Breast epithelium (tissue), 3 donors: ENCODE measurements around the gene TRAPPC5.

Experiments used
- POLR2A ChIP-seq: fragments of 450-650 bp; IDR thresholded peaks from one replicate; pipeline ENCODE4 v1.6.1; 2016; ENCODE audit warnings: antibody characterized with exemption, mild to moderate bottlenecking, moderate library complexity
- POLR2AphosphoS5 ChIP-seq, 3 donors: sonication (generic); formaldehyde crosslinking; IDR thresholded peaks; one replicate each; pipeline ENCODE4 v1.6.1; 2017; ENCODE audit warnings: antibody characterized with exemption in 3 of 3
- TF ChIP-seq, protein P1 (sequence below), 3 donors: fragments of 450-650 bp; IDR thresholded peaks; one replicate each; pipeline ENCODE4 v1.5.1; 2016 to 2017; ENCODE audit warnings: antibody characterized with exemption in 3 of 3, mild to moderate bottlenecking in 3 of 3, moderate library complexity in 3 of 3

DNA sequence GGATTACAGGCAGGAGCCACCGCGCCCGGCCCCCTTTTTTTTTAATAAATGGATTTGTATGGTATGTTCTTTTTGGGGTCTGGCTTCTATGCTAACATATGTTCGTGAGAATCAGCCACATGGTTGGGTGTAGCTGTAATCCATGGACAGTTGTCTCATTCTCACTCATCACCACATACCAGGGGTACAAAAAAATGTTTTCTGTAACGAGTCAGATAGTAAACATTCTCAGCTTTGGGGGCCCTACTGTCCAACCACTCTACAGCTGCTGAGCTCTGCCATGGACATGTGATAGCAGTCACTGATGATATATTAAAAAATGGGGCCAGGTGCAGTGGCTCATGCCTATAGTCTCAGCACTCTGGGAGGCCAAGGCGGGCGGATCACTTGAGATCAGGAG, 16.9 kb upstream of the TRAPPC5 start:
- TF ChIP-seq, protein P1, sequence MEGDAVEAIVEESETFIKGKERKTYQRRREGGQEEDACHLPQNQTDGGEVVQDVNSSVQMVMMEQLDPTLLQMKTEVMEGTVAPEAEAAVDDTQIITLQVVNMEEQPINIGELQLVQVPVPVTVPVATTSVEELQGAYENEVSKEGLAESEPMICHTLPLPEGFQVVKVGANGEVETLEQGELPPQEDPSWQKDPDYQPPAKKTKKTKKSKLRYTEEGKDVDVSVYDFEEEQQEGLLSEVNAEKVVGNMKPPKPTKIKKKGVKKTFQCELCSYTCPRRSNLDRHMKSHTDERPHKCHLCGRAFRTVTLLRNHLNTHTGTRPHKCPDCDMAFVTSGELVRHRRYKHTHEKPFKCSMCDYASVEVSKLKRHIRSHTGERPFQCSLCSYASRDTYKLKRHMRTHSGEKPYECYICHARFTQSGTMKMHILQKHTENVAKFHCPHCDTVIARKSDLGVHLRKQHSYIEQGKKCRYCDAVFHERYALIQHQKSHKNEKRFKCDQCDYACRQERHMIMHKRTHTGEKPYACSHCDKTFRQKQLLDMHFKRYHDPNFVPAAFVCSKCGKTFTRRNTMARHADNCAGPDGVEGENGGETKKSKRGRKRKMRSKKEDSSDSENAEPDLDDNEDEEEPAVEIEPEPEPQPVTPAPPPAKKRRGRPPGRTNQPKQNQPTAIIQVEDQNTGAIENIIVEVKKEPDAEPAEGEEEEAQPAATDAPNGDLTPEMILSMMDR (IDR thresholded peaks at IDR 0.05): no peak
- TF ChIP-seq POLR2A: no peak
- TF ChIP-seq POLR2AphosphoS5 (IDR thresholded peaks at IDR 0.05): no peak
